22Rv1 (cell line): ENCODE data around the gene CERS1.

Source experiments
- CTCF ChIP-seq: fragments of 450-650 bp; IDR thresholded peaks from 2 replicates; pipeline ENCODE4 v1.5.1; 2017; ENCODE audit warnings: mild to moderate bottlenecking
- ZFX ChIP-seq: fragments of 450-650 bp; IDR thresholded peaks from 2 replicates; pipeline ENCODE4 v1.6.1; 2017; ENCODE audit warnings: antibody characterized with exemption, borderline replicate concordance

- TF ChIP-seq CTCF (no peak), ZFX (no peak)
Observed at GRCh38 chr19:18871543-18871942, 24.4 kb downstream of the CERS1 start.
